Fibroblast of lung (primary cell): Measurements from ENCODE around the gene PKD1L1. TPM values are rescaled to one million over a fixed set of nuclear protein-coding genes. Genes with fewer than 3 reads are reported as not detected.

ENCODE experiments used
- DNase-seq, 2 donors: peaks; one replicate each; pipeline versions ENCODE4 v3.0.0 to v3.0.0-alpha.2; 2010; ENCODE audit warnings: low read depth in 2 of 2
- H2AFZ ChIP-seq: 2 replicates; pipeline ENCODE4 v1.5.1; 2012; ENCODE audit warnings: low read length, control low read depth, inconsistent platforms
- H3K27ac ChIP-seq: 2 replicates; pipeline ENCODE4 v1.5.1; 2011; ENCODE audit warnings: low read length, control low read depth; ENCODE audit not compliant: insufficient read depth
- H3K27me3 ChIP-seq: 2 replicates; pipeline ENCODE4 v1.5.1; 2011; ENCODE audit warnings: mild to moderate bottlenecking, low read length; ENCODE audit not compliant: control insufficient read depth, insufficient read depth
- H3K36me3 ChIP-seq: 2 replicates; pipeline ENCODE4 v1.5.1; 2011; ENCODE audit warnings: low read length; ENCODE audit not compliant: control insufficient read depth, insufficient read depth
- H3K4me1 ChIP-seq: 2 replicates; pipeline ENCODE4 v1.5.1; 2011; ENCODE audit warnings: low read length; ENCODE audit not compliant: control insufficient read depth, insufficient read depth; ENCODE audit errors: extremely low read depth
- H3K4me2 ChIP-seq: 2 replicates; pipeline ENCODE4 v1.5.1; 2011; ENCODE audit warnings: low read length, control low read depth; ENCODE audit not compliant: insufficient read depth; ENCODE audit errors: extremely low read depth
- H3K4me3 ChIP-seq, 4 experiments: fragments of 200-600 bp in 1 of 4; sonication (generic) in 1 of 4; replicated peaks in 1 of 4; 2 replicates each; pipeline ENCODE4 v1.5.1; 2011 to 2016; ENCODE audit warnings: low read length in 4 of 4, low read depth in 3 of 4, mild to moderate bottlenecking in 3 of 4, control low read depth in 2 of 4, inconsistent platforms in 1 of 4, mixed read lengths in 1 of 4; ENCODE audit not compliant: insufficient read depth in 1 of 4; ENCODE audit errors: control extremely low read depth in 1 of 4
- H3K79me2 ChIP-seq: 2 replicates; pipeline ENCODE4 v1.5.1; 2012; ENCODE audit warnings: mild to moderate bottlenecking, low read length, inconsistent platforms; ENCODE audit not compliant: control insufficient read depth, insufficient read depth
- H3K9ac ChIP-seq: 2 replicates; pipeline ENCODE4 v1.5.1; 2011; ENCODE audit warnings: mild to moderate bottlenecking, low read length, control low read depth; ENCODE audit not compliant: insufficient read depth
- H3K9me3 ChIP-seq: 2 replicates; pipeline ENCODE4 v1.5.1; 2012; ENCODE audit warnings: low read depth, low read length; ENCODE audit not compliant: control insufficient read depth, insufficient read depth
- H4K20me1 ChIP-seq: 2 replicates; pipeline ENCODE4 v1.5.1; 2011; ENCODE audit warnings: low read length; ENCODE audit not compliant: control insufficient read depth, insufficient read depth; ENCODE audit errors: extremely low read depth
- EZH2 ChIP-seq: IDR thresholded peaks from 2 replicates; pipeline ENCODE4 v1.5.1; 2012; ENCODE audit warnings: low read length, control low read depth, mild to moderate bottlenecking; ENCODE audit errors: missing control alignments
- polyA plus RNA-seq, 2 donors: library from polyadenylated mRNA; depleted of rRNA in 1 of 2; stranded (reverse) in 1 of 2; unstranded in 1 of 2; fragments of >200 nt; gene quantifications; 2 replicates each; pipeline ENCODE4 v1.2.1, GENCODE V29; 2011 to 2012; ENCODE audit warnings: missing spikeins in 1 of 2
- total RNA-seq: library from RNA; depleted of rRNA; stranded (reverse); fragments of >200 nt; gene quantifications from 2 replicates; pipeline ENCODE4 v1.2.1, GENCODE V29; 2014
- TF ChIP-seq, protein P1 (sequence below), 2 donors: IDR thresholded peaks in 1 of 2; conservative IDR thresholded peaks in 1 of 2; 1 replicate in 1 of 2; 2 replicates in 1 of 2; pipeline ENCODE4 v1.5.1; 2011 to 2012; ENCODE audit warnings: low read length in 2 of 2, control low read depth in 1 of 2, inconsistent platforms in 1 of 2, low read depth in 1 of 2, mild to moderate bottlenecking in 1 of 2

Gene PKD1L1
- total and polyA plus RNA-seq, 2 donors (not counting 1 experiment from before 2014, with no cell fraction given) = under 0.01 to 0.12 TPM

DNA sequence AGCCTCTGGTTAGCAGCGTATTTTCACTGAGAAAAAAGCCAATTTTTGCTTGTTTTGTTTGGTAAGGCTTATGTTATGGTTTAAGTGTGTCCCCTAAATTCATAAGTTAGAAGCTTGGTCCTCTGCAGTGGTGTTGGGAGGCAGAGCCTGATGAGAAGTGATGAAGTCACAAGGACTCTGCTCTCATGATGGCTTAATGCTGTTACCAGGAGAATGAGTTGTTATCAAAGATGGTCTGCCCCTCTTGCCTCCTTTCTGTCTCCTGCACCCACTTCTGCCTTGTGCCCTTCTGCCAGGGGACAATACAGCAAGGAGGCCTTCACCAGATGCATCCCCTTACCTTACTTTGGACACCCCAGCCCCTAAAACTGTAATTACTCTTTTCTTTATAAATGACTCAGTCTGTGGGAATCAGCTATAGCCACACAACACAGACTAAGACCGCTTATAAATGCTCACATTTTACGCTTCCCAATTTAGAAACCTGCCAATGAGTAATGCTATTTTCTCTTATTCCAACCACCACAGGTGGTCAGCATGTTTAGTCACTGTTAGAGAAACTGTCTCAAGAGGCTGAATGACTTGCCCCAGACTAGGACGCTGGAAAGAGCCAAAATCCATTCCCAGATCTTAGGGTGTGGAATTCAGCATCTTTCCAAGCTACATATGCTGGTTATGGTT, 6.1 kb upstream of the PKD1L1 start:
- H3K4me1 ChIP-seq = no peaks in the 10 kb centered on the region
- no peaks in the 10 kb centered on the region for H3K36me3 ChIP-seq
- no peaks in the 10 kb centered on the region for H3K9me3 ChIP-seq
- H3K79me2 ChIP-seq = no peaks in the 10 kb centered on the region
- H3K27ac ChIP-seq = no peak overlapping the region
- H3K27me3 ChIP-seq = no peaks in the 10 kb centered on the region
- no peak overlapping the region for H3K4me2 ChIP-seq
- no peak overlapping the region for H3K9ac ChIP-seq
- H4K20me1 ChIP-seq = no peaks in the 10 kb centered on the region
- DNase-seq = peak in 1 of 2 donors; percentile 96
- no peak overlapping the region for H2AFZ ChIP-seq
- no peak overlapping the region for H3K4me3 ChIP-seq
- TF ChIP-seq, protein P1, sequence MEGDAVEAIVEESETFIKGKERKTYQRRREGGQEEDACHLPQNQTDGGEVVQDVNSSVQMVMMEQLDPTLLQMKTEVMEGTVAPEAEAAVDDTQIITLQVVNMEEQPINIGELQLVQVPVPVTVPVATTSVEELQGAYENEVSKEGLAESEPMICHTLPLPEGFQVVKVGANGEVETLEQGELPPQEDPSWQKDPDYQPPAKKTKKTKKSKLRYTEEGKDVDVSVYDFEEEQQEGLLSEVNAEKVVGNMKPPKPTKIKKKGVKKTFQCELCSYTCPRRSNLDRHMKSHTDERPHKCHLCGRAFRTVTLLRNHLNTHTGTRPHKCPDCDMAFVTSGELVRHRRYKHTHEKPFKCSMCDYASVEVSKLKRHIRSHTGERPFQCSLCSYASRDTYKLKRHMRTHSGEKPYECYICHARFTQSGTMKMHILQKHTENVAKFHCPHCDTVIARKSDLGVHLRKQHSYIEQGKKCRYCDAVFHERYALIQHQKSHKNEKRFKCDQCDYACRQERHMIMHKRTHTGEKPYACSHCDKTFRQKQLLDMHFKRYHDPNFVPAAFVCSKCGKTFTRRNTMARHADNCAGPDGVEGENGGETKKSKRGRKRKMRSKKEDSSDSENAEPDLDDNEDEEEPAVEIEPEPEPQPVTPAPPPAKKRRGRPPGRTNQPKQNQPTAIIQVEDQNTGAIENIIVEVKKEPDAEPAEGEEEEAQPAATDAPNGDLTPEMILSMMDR (conservative IDR thresholded peaks at IDR 0.05 in 1 of 2, IDR thresholded peaks at IDR 0.05 in 1 of 2; ENCODE audit: low read depth in 1 of 2, low read length in 2 of 2) = no peak
- no peak for TF ChIP-seq EZH2

DNA sequence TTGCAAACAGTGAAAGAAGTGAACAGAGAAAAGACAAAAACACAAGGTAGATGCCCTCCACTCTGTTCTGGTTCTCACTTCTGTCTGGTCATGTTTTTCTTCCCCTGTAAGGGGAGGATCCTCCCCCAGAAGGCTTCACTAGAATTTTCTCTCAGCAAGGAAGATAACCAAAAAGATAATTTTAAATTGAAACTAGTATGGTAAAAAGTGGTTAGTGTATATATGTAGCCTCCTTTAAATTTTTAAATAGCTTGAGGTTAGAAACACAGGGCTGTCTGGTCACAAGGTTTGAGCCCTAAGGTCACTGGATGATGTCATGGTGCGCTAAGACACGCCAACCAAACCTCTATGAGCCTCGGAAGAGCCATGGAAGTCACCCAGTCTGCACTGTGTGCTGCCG, 5.6 kb upstream of the PKD1L1 start:
- no peak for DNase-seq
- H3K4me1 ChIP-seq = no peaks in the 10 kb centered on the region
- no peaks in the 10 kb centered on the region for H3K36me3 ChIP-seq
- no peak overlapping the region for H3K4me2 ChIP-seq
- H3K79me2 ChIP-seq = no peaks in the 10 kb centered on the region
- H3K27me3 ChIP-seq = no peaks in the 10 kb centered on the region
- no peak overlapping the region for H3K9ac ChIP-seq
- H3K9me3 ChIP-seq = no peaks in the 10 kb centered on the region
- TF ChIP-seq, protein P1 (conservative IDR thresholded peaks at IDR 0.05 in 1 of 2, IDR thresholded peaks at IDR 0.05 in 1 of 2; ENCODE audit: low read depth in 1 of 2, low read length in 2 of 2) = no peak
- TF ChIP-seq EZH2 = no peak
- H4K20me1 ChIP-seq = no peaks in the 10 kb centered on the region
- no peak overlapping the region for H3K27ac ChIP-seq
- H2AFZ ChIP-seq = no peak overlapping the region
- no peak overlapping the region for H3K4me3 ChIP-seq

DNA sequence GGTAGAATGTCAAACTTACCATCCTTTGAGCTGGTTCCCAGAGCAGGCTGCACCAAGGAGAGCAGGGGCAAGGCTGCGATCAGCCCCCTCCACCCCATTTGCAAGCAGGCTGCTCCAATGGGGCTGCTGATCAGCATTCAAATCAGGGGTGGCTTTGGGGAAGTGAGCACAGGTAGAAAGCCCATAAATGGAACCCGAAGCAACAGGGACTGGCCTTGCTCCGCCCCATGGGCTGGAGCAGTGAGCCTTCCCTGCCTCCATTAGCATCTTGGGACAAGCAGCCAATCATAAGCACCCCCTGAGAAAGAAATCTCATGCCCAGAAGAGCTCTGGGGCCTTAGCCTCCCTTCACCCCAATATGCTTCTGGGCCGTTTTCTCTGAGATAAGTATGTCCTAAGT, 4.0 kb upstream of the PKD1L1 start:
- Histone ChIP-seq H3K9me3 (no peaks in the 10 kb centered on the region), H3K79me2 (no peaks in the 10 kb centered on the region), H3K4me1 (no peaks in the 10 kb centered on the region), H2AFZ (no peak overlapping the region), H3K36me3 (no peaks in the 10 kb centered on the region), H3K27ac (no peak overlapping the region), H3K4me3 (no peak overlapping the region), H3K9ac (no peak overlapping the region), H3K27me3 (no peaks in the 10 kb centered on the region), H3K4me2 (no peak overlapping the region), H4K20me1 (no peaks in the 10 kb centered on the region)
- DNase-seq = no peak
- TF ChIP-seq, protein P1 (conservative IDR thresholded peaks at IDR 0.05 in 1 of 2, IDR thresholded peaks at IDR 0.05 in 1 of 2; ENCODE audit: low read depth in 1 of 2, low read length in 2 of 2) = no peak
- TF ChIP-seq EZH2 = no peak
